Activated CD4-positive, alpha-beta T cell treated with anti-CD3 and anti-CD28 coated beads for 36 hours (primary cell): ENCODE measurements around the gene ST6GALNAC6. TPM values are rescaled to one million over a fixed set of nuclear protein-coding genes. Genes with fewer than 3 reads are reported as not detected.

Source experiments
- ATAC-seq: fragments of 200-7000 bp; cut with Tn5 transposase; one replicate; pipeline ENCODE4 v1.10.0; 2021; ENCODE audit warnings: mild to moderate bottlenecking, moderate library complexity
- CTCF ChIA-PET: fragments of 350-600 bp; sonication (Branson Sonifier 250); formaldehyde crosslinking; loops from one replicate; lab custom pipeline; 2021; ENCODE audit warnings: antibody characterized with exemption; lab: Charles Lee
- POLR2A ChIA-PET: fragments of 350-600 bp; sonication (Branson Sonifier 250); formaldehyde crosslinking; loops from one replicate; lab custom pipeline; 2021; ENCODE audit warnings: antibody characterized with exemption, inconsistent platforms; lab: Charles Lee
- DNase-seq: peaks from one replicate; pipeline ENCODE4 v3.0.0-alpha.2; 2020
- H3K27ac Mint-ChIP-seq: one replicate; pipeline ENCODE4 v1.8.0; 2021; ENCODE audit warnings: mixed read lengths
- H3K27me3 Mint-ChIP-seq: one replicate; pipeline ENCODE4 v1.8.0; 2021; ENCODE audit warnings: mixed read lengths
- H3K36me3 Mint-ChIP-seq: one replicate; pipeline ENCODE4 v1.8.0; 2021; ENCODE audit warnings: low read depth, mixed read lengths
- H3K4me1 Mint-ChIP-seq: one replicate; pipeline ENCODE4 v1.8.0; 2021; ENCODE audit warnings: mixed read lengths
- H3K4me3 Mint-ChIP-seq: one replicate; pipeline ENCODE4 v1.8.0; 2021; ENCODE audit warnings: mild to moderate bottlenecking, moderate library complexity, mixed read lengths
- H3K9me3 Mint-ChIP-seq: one replicate; pipeline ENCODE4 v1.8.0; 2021; ENCODE audit warnings: low read depth, mixed read lengths
- intact Hi-C, 2 experiments: fragments of 100-400 bp; cut with DNase I in 1 of 2; cut with micrococcal nuclease in 1 of 2; formaldehyde crosslinking; loops; one replicate each; pipeline versions ENCODE4 v1.14.2 to v1.15.1; 2022 to 2024; cut with DNase I, micrococcal nuclease
- total RNA-seq, 2 experiments: library from RNA; stranded (reverse); gene quantifications; one replicate each; pipeline ENCODE4 v1.2.3, GENCODE V29; 2021

Gene ST6GALNAC6
- total RNA-seq, 2 experiments from 2014 or later, result 46.3 to 63.3 TPM

GRCh38 chr9:127916720-127917581, 17.5 kb upstream of the ST6GALNAC6 start, which contains the start of gene ST6GALNAC4:
Gene ST6GALNAC4, minus strand, starts transcription at chr9:127917041. Its CDS starts 622 bp downstream, at chr9:127916419.
- intact Hi-C loops, result loop anchor here (1.0 to 5.0 kb wide), 15 partner anchors 10 to 692 kb away; partner anchors contain the start of genes FPGS (in 2 of the 2), BBLN (in 1 of the 2), CDK9 (in 1 of the 2) and PTRH1 (in 1 of the 2)
- Mint-ChIP-seq H3K27me3 (no peaks in the 10 kb centered on the region), H3K27ac (peak within 1 kb of the TSS; percentile 69), H3K4me1 (peaks cover 47% of the 10 kb centered on the region), H3K36me3 (peaks cover 10% of the 10 kb centered on the region), H3K4me3 (peak within 1 kb of the TSS; percentile 76), H3K9me3 (no peaks in the 10 kb centered on the region)
- CTCF ChIA-PET, result interaction anchor here (0.6 to 5.2 kb wide), 9 partner anchors 11 to 182 kb away, joined by 3 to 28 read pairs (median 4); partner anchors contain the start of genes SH2D3C and TOR2A
- DNase-seq (peak; percentile 98), ATAC-seq (peak; percentile 96)
- POLR2A ChIA-PET, result interaction anchor here (0.7 to 1.8 kb wide), 2 partner anchors 11 to 13 kb away, joined by 3 to 5 read pairs; partner anchors contain the start of gene PIP5KL1

DNA sequence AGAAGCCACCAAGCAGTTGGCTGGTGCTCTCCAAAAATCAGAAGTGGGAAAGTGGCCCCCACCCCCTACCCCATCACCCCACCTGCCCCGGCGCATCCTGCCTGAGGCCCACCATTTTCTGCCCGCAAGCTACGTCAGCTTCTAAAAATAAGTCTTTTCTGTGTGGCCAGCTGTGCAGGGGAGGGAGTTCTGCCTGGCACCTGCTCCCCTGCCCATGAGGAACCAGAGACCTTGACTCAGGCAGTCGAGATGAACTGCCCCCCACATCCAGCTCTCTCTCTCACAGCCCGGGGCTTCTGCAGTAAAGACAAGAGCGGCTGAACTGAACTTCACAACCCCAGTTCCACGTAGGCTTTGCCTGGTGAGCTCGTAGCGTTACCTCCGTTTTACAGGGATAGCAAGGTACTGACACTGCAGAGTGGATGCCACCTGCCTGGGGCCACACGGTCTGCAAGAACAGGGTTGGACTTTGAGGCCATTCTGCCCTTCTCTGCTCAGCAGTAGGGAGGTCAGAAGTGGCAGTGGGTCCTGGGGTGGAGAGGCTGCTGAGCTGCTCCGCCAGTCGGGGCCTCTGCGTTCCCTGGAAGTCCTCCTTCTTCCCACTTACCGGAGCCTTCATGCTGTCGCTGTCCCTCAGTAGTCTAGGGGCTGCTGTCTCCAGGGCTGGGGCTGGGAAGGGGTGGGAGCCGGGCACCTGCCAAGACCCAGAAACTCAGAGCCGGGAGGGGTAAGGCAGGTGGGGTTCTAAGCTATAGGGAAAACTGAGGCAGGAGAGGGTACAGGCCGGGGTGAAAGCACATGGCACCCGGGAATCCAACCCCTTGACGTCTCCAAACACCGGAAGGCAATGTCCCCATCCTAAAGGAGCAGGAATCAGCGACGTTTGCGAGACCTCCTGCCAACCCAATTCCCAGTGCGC, 16.7 kb upstream of the ST6GALNAC6 start:
- H3K27me3 Mint-ChIP-seq, result no peaks in the 10 kb centered on the region
- H3K9me3 Mint-ChIP-seq, result no peaks in the 10 kb centered on the region
- H3K4me3 Mint-ChIP-seq, result peak overlapping the region; percentile 76
- H3K27ac Mint-ChIP-seq, result peak overlapping the region; percentile 67
- POLR2A ChIA-PET, result interaction anchor here (1.8 kb wide), 1 partner anchor 10 kb away, joined by 5 read pairs; no protein-coding TSS in a partner anchor
- intact Hi-C loops, result loop anchor here (2.0 to 5.0 kb wide), 4 partner anchors 13 to 691 kb away; partner anchors contain the start of genes CDK9 (in 1 of the 2) and FPGS (in 1 of the 2)
- no peak for ATAC-seq
- H3K4me1 Mint-ChIP-seq, result peaks cover 52% of the 10 kb centered on the region
- H3K36me3 Mint-ChIP-seq, result peaks cover 14% of the 10 kb centered on the region
- peak; percentile 49 for DNase-seq
- CTCF ChIA-PET, result interaction anchor here (0.7 to 1.9 kb wide), 9 partner anchors 27 to 692 kb away, joined by 3 to 8 read pairs (median 3); partner anchors contain the start of gene SH2D3C

DNA sequence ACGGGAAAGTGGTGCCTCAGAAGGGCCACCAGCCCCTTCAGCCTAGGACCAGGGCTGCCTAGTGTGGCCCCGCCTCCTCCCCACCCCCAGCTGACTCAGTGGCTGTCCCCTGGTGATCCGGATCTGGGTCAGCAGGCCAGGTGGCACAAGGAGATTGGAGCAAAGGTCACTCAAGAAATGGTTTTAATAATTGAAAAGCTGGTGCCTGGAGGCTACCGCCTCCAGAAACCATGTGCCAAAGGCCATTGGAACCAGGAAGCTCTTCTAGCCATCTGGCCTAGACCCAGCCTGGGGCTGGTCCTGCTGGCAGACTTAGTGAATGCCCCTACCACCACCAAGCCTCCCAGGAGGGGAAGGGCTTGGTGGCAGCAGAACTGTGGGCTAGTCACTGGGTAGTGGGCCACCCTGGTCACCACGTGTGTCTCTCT, 15.9 kb upstream of the ST6GALNAC6 start:
- ChIA-PET POLR2A (no interaction called here), CTCF (interaction anchor here (0.7 to 1.9 kb wide), 7 partner anchors 28 to 692 kb away, joined by 3 to 8 read pairs (median 3); no protein-coding TSS in a partner anchor)
- Mint-ChIP-seq H3K4me3 (peak overlapping the region; percentile 76), H3K27me3 (no peaks in the 10 kb centered on the region), H3K4me1 (peaks cover 53% of the 10 kb centered on the region), H3K9me3 (no peaks in the 10 kb centered on the region), H3K36me3 (peaks cover 15% of the 10 kb centered on the region), H3K27ac (peak overlapping the region; percentile 55)
- intact Hi-C loops, result loop anchor here in 1 of 2 experiments (5.0 kb wide), 2 partner anchors 113 to 128 kb away; partner anchors contain the start of genes CDK9 and FPGS
- ATAC-seq, result no peak
- peak; percentile 26 for DNase-seq

GRCh38 chr9:127913682-127914081, 14.3 kb upstream of the ST6GALNAC6 start:
- DNase-seq (no peak), ATAC-seq (no peak)
- ChIA-PET CTCF (interaction anchor here (0.6 to 1.5 kb wide), 3 partner anchors 17 to 179 kb away, joined by 3 read pairs; partner anchors contain the start of gene TOR2A), POLR2A (interaction anchor here (0.6 to 0.7 kb wide), 2 partner anchors 10 to 64 kb away, joined by 3 to 7 read pairs; no protein-coding TSS in a partner anchor)
- H3K27ac Mint-ChIP-seq, result no peak overlapping the region
- peaks cover 43% of the 10 kb centered on the region for H3K4me1 Mint-ChIP-seq
- H3K27me3 Mint-ChIP-seq, result no peaks in the 10 kb centered on the region
- intact Hi-C loops, result no loop called here
- H3K9me3 Mint-ChIP-seq, result no peaks in the 10 kb centered on the region
- H3K36me3 Mint-ChIP-seq, result peaks cover 17% of the 10 kb centered on the region
- no peak overlapping the region for H3K4me3 Mint-ChIP-seq

GRCh38 chr9:127912882-127913281, 13.5 kb upstream of the ST6GALNAC6 start:
- no peaks in the 10 kb centered on the region for H3K27me3 Mint-ChIP-seq
- peaks cover 36% of the 10 kb centered on the region for H3K4me1 Mint-ChIP-seq
- peaks cover 17% of the 10 kb centered on the region for H3K36me3 Mint-ChIP-seq
- H3K4me3 Mint-ChIP-seq, result no peak overlapping the region
- peak overlapping the region; percentile 19 for H3K27ac Mint-ChIP-seq
- POLR2A ChIA-PET, result no interaction called here
- intact Hi-C loops, result no loop called here
- DNase-seq, result no peak
- no peak for ATAC-seq
- CTCF ChIA-PET, result interaction anchor here (0.7 to 1.5 kb wide), 4 partner anchors 9 to 178 kb away, joined by 3 to 6 read pairs (median 3); partner anchors contain the start of gene TOR2A
- no peaks in the 10 kb centered on the region for H3K9me3 Mint-ChIP-seq

GRCh38 chr9:127912296-127912695, 12.9 kb upstream of the ST6GALNAC6 start:
- DNase-seq, result no peak
- H3K4me1 Mint-ChIP-seq, result peaks cover 30% of the 10 kb centered on the region
- intact Hi-C loops, result no loop called here
- H3K36me3 Mint-ChIP-seq, result peaks cover 18% of the 10 kb centered on the region
- no peak overlapping the region for H3K4me3 Mint-ChIP-seq
- no peaks in the 10 kb centered on the region for H3K9me3 Mint-ChIP-seq
- POLR2A ChIA-PET, result no interaction called here
- CTCF ChIA-PET, result interaction anchor here (1.4 to 1.5 kb wide), 3 partner anchors 9 to 178 kb away, joined by 3 to 6 read pairs (median 3); partner anchors contain the start of gene TOR2A
- H3K27me3 Mint-ChIP-seq, result no peaks in the 10 kb centered on the region
- no peak for ATAC-seq
- no peak overlapping the region for H3K27ac Mint-ChIP-seq

- Mint-ChIP-seq H3K36me3 (peaks cover 18% of the 10 kb centered on the region), H3K27ac (peak overlapping the region; percentile 86), H3K4me3 (peak overlapping the region; percentile 1), H3K27me3 (no peaks in the 10 kb centered on the region), H3K4me1 (peaks cover 39% of the 10 kb centered on the region), H3K9me3 (no peaks in the 10 kb centered on the region)
- intact Hi-C loops, result loop anchor here in 1 of 2 experiments (1.0 kb wide), 1 partner anchor 7 kb away; no protein-coding TSS in a partner anchor
- CTCF ChIA-PET, result interaction anchor here (0.7 to 0.9 kb wide), 3 partner anchors 110 to 294 kb away, joined by 3 read pairs; no protein-coding TSS in a partner anchor
- POLR2A ChIA-PET, result no interaction called here
- ATAC-seq, result no peak
- no peak for DNase-seq
Measured at GRCh38 chr9:127910613-127911205, 11.3 kb upstream of the ST6GALNAC6 start.

GRCh38 chr9:127909839-127910273, 10.5 kb upstream of the ST6GALNAC6 start:
- intact Hi-C loops, result no loop called here
- DNase-seq (no peak), ATAC-seq (no peak)
- H3K36me3 Mint-ChIP-seq, result peaks cover 21% of the 10 kb centered on the region
- H3K27me3 Mint-ChIP-seq, result no peaks in the 10 kb centered on the region
- no peaks in the 10 kb centered on the region for H3K9me3 Mint-ChIP-seq
- H3K27ac Mint-ChIP-seq, result no peak overlapping the region
- H3K4me1 Mint-ChIP-seq, result peaks cover 42% of the 10 kb centered on the region
- POLR2A ChIA-PET, result no interaction called here
- no peak overlapping the region for H3K4me3 Mint-ChIP-seq
- CTCF ChIA-PET, result interaction anchor here (1.3 kb wide), 1 partner anchor 124 kb away, joined by 3 read pairs; no protein-coding TSS in a partner anchor

- Mint-ChIP-seq H3K27ac (peak overlapping the region; percentile 25), H3K9me3 (no peaks in the 10 kb centered on the region), H3K4me3 (no peak overlapping the region), H3K27me3 (no peaks in the 10 kb centered on the region), H3K36me3 (peaks cover 26% of the 10 kb centered on the region), H3K4me1 (peaks cover 48% of the 10 kb centered on the region)
- intact Hi-C loops, result no loop called here
- ATAC-seq (no peak), DNase-seq (no peak)
- ChIA-PET POLR2A (no interaction called here), CTCF (no interaction called here)
Measured at GRCh38 chr9:127908660-127908926, 9.2 kb upstream of the ST6GALNAC6 start.
